SKM-1 treated with dmso at 0.1 percent for 144 hours (cell line): Measurements from ENCODE around the gene UBE2F.
"Not testable (repeated sequence)": the region's sequence is repeated elsewhere in the genome, so short reads cannot be mapped to it uniquely, and the experiment has no call there.

Experiments
- DNase-seq: peaks from one replicate; lab custom pipeline; 2025; ENCODE audit not compliant: unreplicated experiment; lab: John Stamatoyannopoulos, UW

UBE2F gene

GRCh38 chr2:238042849-238043584, 76.2 kb downstream of the UBE2F start:
- DNase-seq: no peak

- DNase-seq: no peak
Measured at GRCh38 chr2:238043851-238044250, 77.0 kb downstream of the UBE2F start.

GRCh38 chr2:238045575-238045974, 78.8 kb downstream of the UBE2F start:
- DNase-seq: no peak

- no peak for DNase-seq
Measured at GRCh38 chr2:238046725-238047270, 80.0 kb downstream of the UBE2F start.

- no peak for DNase-seq
Measured at GRCh38 chr2:238053191-238053776, 86.5 kb downstream of the UBE2F start.

- no peak for DNase-seq
Measured at GRCh38 chr2:238055841-238056240, 89.0 kb downstream of the UBE2F start.

GRCh38 chr2:238057696-238058575, 91.1 kb downstream of the UBE2F start:
- not testable (repeated sequence) for DNase-seq

- DNase-seq: no peak
Measured at GRCh38 chr2:238059505-238059904, 92.7 kb downstream of the UBE2F start.

- peak; percentile 16 for DNase-seq
Measured at GRCh38 chr2:238060096-238060541, 93.3 kb downstream of the UBE2F start.

GRCh38 chr2:238060542-238061314, 93.9 kb downstream of the UBE2F start, which contains the start of gene SCLY:
TSS of gene SCLY (plus strand) at chr2:238061001. CDS start at chr2:238061055, 54 bp downstream.
- peak; percentile 87 for DNase-seq

GRCh38 chr2:238061315-238062202, 94.7 kb downstream of the UBE2F start:
- peak; percentile 18 for DNase-seq

GRCh38 chr2:238063414-238064189, 96.8 kb downstream of the UBE2F start:
- no peak for DNase-seq

- DNase-seq: no peak
Measured at GRCh38 chr2:238064376-238064775, 97.6 kb downstream of the UBE2F start.

- no peak for DNase-seq
Measured at GRCh38 chr2:238065071-238065846, 98.4 kb downstream of the UBE2F start.

GRCh38 chr2:238066218-238066617, 99.4 kb downstream of the UBE2F start:
- DNase-seq: no peak

GRCh38 chr2:238066718-238067117, 99.9 kb downstream of the UBE2F start:
- not testable (repeated sequence) for DNase-seq

GRCh38 chr2:238067939-238068338, 101.1 kb downstream of the UBE2F start:
- no peak for DNase-seq
